HG03520 (cell line): Measurements from ENCODE around the gene IFRD1.
"Not testable (repeated sequence)": the region's sequence is repeated elsewhere in the genome, so short reads cannot be mapped to it uniquely, and the experiment has no call there.

Source experiments
- ATAC-seq: cut with Tn5 transposase; IDR thresholded peaks from one replicate; pipeline ENCODE4 v1.9.1; 2021; ENCODE audit warnings: mild to moderate bottlenecking, moderate library complexity; ENCODE audit not compliant: unreplicated experiment

IFRD1 gene

GRCh38 chr7:112442210-112442609, 8.1 kb upstream of the IFRD1 start:
- no peak for ATAC-seq

DNA sequence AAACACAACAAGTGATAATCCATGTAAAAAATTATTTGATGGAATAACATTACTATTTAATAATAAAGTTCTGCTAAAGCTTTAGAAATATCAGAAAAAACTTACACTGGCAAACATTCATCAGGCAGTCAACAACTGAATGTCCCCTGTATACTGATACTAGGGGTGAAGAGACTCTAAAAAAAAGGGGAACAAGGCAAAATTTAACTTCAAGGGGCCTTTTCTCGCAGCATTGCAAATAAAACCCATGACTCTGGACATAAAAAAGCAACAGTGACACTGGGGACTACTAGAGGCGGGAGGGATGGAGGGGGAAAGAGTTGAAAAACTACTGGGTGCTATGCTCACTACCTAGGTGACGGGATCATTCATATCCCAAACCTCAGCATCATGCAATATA, 5.8 kb upstream of the IFRD1 start:
- no peak for ATAC-seq

DNA sequence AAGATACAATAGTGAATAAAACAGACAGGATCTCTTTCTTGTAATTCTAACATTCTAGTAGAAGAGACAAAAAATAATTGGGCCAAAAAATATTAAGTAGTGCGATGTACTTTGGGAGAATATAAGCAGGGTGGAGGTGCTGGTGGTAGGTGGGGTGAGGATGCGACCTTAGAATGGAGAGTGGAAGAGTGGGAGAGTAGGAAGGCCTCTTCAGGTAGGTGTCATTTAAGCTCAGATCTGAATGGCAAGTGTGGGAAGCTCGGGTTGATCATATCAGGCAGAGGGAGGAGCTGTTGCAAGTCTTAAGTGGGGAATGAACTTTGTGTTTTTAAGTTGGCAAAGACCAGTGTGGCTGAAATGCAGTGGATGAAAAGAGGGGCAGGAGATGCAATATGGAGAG, 3.8 kb upstream of the IFRD1 start:
- ATAC-seq = no peak

- no peak for ATAC-seq
Observed at GRCh38 chr7:112447406-112447805, 2.9 kb upstream of the IFRD1 start.

GRCh38 chr7:112448381-112448780, 1.9 kb upstream of the IFRD1 start:
- no peak for ATAC-seq

DNA sequence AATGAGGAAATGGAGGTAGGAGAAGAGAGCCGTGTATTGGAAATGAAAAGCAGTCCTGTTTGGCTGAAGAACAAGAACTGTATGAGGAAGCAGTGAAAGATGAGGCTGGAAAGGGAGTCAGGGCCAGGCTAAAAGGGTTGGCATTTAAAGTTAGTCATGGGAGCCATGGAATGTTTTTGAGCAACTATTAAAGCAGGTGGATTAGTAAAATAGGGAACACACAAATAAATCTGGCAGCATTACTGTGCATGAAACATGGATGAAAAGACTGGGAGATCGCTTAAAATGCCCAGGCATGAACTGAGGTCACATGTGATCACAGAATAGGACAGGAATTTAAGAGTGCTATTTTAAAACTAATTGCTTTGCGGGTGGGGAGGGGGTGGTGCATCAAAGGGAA, 1.4 kb upstream of the IFRD1 start:
- no peak for ATAC-seq

DNA sequence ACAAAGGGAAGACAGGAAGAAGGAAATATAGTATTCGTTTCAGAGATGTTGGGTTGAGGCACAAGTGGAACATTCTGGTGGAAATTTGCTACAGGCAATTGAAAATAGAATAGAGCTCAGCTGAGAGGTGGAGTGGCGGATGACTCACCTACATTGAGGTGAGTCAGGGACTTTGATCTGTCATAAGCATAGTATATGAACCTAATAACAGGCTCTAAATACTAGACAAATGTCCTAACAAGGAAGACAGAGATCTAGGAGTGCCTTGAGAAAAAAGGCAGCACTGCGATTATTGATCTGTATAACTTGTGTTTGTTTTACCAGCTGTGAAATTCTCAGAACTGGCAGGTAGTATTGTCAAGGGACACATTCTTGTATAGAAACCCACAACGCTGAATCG, 907 bp upstream of the IFRD1 start:
- ATAC-seq = no peak

DNA sequence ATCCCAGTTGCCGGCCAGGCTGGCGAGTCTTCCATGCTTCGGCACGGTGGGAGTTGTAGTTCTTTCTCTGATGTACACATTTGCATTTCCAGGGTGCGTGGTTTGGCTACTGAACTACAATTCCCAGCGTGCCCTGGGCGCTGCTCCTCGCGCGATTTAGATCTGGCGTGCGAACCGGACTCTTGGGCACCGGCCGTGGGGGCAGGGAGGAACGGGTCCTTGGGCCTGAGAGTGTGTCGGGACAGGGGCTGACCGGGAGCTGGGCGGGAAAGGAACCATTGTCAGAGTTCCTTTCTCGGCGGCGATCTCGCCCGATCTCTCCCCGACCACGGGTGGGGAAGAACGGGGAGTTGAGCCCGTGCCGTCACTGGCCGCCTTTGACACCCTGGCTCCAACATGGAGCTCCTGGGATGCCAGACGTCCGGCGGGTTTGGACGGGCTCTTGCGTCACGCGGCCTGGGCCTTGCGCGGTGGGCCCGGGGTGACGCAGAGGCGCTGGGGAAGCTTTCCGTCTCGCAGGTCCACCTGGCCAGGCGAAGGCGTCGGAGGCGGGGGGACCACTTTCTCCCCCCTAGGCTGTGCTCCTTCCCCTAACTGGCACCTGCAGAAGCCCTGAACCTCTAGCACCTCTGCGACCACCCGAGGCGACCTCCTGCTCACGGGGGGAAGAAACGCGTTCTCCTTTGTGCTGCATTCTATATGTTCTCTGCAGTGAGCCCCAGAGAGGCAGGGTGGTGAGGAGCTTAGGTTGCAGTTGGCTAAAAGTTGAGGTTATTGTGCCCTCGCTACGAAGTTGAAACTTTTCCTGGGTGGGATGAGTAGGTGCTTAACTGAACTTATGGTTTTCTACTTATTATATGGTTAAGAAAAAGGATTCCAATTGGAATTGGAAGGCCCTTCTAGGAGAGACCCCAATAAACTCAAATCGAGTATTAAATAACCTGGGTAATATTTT, 824 bp downstream of the IFRD1 start:
- ATAC-seq = peak; percentile 73

GRCh38 chr7:112452102-112452888, 2.0 kb downstream of the IFRD1 start:
- ATAC-seq = no peak

GRCh38 chr7:112453505-112454171, 3.4 kb downstream of the IFRD1 start:
- no peak for ATAC-seq

GRCh38 chr7:112454191-112454590, 3.9 kb downstream of the IFRD1 start:
- not testable (repeated sequence) for ATAC-seq

DNA sequence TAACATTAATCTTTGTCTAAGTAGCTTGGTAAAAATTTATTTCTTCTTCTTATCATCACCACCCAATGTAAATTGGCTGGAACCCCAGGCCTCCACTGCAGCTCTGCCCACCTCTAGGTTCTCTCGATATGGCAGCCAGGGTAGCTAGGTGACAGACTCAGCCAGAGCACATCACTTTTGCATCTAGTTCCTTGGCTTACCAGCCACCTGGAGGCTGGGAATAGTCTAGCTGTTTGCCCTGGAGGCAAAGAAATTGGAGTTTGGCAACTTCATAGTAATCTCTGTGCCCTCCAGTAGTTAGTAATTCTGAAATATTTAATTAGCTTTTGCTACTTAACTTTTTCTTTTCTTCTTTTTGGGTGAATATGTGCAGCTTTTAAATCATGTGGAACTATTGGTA, 9.4 kb downstream of the IFRD1 start:
- ATAC-seq = no peak

- no peak for ATAC-seq
Observed at GRCh38 chr7:112462236-112462635, 12.0 kb downstream of the IFRD1 start.

GRCh38 chr7:112467867-112468266, 17.6 kb downstream of the IFRD1 start:
- no peak for ATAC-seq

DNA sequence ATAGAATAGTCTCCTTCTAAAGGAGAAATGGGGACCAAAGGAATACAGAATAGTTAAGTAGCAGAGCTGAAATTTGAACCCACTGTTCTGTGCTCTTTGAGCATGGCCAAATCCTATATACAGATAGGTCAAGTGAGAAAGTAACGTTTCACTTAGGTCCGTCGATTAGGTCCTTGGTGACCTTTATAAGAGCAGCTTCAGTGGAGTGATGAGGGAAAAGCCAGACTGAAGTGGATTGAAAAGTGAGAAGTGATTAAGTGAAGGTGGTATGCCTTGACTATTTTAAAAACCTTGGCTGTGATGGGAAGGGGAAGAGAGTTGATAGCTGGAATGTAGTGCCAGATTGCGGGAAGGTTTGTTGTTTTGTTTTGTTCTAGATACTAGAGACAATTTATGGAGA, 19.9 kb downstream of the IFRD1 start:
- ATAC-seq = no peak

GRCh38 chr7:112476390-112477052, 26.3 kb downstream of the IFRD1 start:
- no peak for ATAC-seq

- no peak for ATAC-seq
Observed at GRCh38 chr7:112481121-112481736, 31.0 kb downstream of the IFRD1 start.

DNA sequence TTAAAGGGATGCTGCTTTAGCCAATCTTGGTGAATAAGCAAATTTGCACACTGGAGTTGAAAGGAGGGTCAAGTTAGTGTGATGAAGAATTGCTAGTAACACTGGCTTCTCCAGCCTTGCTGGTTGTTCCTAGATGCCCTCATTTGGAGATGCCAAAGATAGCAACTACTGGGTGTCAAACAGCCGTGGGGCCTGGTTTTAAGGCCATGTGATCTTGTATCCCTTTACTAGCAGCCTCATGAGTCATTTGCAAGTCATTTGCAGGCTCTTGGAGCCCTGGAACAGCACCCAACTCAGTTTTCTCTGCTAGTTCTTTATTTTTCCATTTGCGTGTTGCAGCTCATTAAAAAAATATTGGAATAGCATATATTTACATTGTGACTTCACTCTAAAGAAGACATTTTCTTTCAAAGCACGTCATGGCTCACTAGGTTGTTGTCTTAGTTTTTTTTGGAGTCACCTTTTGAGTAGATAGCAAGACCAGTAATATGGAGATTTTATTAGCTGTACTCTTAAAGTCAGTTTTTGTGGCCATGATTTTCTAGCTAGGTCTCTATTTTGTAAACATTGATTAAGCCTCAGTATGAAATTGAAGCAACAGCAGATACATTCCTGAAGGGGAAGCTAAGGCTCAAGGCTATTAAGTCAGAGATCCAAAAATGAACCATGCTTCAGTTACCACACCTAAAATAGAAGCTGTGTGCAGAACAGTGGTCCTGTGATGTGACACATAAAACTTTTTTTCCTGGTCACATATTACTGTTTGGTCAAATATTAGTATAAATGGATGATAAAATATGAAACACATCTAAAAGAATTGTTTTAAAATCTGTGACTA, 31.8 kb downstream of the IFRD1 start:
- ATAC-seq = no peak

DNA sequence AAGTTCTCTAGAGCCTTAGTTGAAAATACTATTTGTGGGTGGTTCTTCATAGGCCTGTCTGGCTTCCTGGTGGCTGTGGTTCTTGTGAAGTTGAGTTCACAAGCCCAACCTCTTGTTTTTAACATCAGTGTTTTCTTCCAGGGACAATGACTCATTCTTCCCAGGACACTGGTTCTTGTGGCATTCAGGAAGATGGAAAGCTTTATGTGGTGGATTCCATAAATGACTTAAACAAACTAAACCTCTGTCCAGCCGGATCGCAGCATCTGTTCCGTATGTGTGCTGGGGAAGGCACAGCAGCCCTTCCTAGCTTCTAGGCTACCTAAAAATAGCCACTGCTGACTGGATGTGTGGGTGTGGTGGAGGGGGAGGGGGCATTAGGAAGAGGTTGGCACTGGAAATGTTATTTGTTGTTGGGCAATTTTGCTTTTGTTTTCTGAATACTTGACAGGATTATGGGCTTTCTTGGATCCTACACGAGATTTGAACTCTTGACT, 34.5 kb downstream of the IFRD1 start:
- ATAC-seq = no peak
